GM18873 (cell line): Measurements from ENCODE around the gene RPL13A.

ENCODE experiments used
- ATAC-seq: cut with Tn5 transposase; IDR thresholded peaks from one replicate; pipeline ENCODE4 v1.9.1; 2021; ENCODE audit warnings: mild to moderate bottlenecking, moderate library complexity, moderate number of reproducible peaks; ENCODE audit not compliant: unreplicated experiment, low FRiP score

The RPL13A gene

DNA sequence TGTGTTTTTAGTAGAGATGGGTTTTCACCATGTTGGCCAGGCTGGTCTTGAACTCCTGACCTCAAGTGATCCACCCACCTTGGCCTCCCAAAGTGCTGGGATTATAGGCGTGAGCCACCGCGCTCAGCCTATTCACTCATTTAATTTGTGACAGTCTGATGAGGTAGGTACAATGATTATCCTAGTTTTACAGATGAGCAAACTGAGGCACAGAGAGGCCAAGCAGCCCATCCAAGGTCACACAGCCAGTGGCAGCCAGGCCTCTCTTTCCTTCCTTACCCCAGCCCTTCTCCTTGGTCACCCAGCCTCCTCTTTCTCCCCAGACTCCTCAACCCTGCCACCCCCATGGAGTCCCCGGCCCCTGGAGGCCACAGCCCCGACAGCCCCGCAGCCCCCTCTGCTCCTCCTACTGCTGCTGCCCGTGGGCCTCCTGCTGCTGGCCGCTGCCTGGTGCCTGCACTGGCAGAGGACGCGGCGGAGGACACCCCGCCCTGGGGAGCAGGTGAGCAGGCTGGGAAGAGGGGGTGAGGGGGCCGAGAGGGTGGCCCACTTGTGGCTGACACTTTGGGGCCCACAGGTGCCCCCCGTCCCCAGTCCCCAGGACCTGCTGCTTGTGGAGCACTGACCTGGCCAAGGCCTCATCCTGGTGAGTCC, 7.3 kb upstream of the RPL13A start:
- ATAC-seq, result no peak

- no peak for ATAC-seq
Measured at GRCh38 chr19:49481020-49481683, 6.3 kb upstream of the RPL13A start.

DNA sequence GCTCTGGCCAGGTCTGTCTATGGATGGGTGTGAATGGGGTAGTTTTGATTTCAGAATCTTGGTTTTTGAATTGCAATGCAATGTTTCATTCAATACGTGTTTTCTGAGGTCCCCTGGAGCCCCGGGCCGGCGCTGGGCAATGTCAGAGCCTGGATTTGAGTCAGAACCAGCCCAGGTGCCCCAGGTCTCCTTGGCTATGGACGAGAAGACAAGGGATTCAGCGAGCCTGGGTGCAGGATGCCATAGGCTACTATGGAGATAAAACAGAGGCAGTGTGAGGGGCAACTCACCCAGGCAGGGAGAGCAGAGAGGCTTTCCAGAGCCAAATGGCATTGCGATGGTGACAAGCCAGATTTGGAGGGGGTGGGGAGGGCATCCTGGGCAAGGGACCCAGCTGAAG, 1.2 kb upstream of the RPL13A start:
- no peak for ATAC-seq

GRCh38 chr19:49486710-49487276, 615 bp upstream of the RPL13A start:
- no peak for ATAC-seq

GRCh38 chr19:49488046-49488862, 846 bp downstream of the RPL13A start:
- no peak for ATAC-seq

DNA sequence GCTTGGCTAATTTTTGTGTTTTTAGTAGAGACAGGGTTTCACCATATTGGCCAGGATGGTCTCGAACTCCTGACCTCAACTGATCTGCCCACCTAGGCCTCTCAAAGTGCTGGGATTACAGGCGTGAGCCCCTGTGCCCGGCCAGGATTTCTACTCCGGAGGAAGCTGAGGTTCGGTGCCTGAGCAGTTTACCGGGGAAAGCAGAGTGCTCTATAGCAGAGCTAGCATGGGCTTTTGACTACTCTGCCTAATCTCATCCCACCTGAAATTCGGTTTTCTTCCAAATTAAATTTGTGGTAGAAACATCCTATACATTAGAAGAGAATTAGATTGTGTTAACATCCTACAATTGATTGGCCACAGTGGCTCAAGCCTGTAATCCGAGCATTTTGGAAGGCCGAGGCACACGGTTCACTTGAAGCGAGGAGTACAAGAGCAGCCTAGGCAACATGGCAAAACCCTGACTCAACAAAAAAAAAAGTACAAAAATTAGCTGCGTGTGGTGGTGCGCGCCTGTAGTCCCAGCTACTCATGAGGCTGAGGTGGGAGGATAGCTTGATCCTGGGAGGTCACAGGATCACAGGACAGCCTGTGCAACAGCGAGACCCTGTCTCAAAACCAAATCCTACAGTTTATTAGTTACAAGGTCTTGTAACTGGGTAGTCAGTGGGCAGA, 1.6 kb downstream of the RPL13A start:
- no peak for ATAC-seq

GRCh38 chr19:49489601-49490167, 2.3 kb downstream of the RPL13A start:
- no peak for ATAC-seq

DNA sequence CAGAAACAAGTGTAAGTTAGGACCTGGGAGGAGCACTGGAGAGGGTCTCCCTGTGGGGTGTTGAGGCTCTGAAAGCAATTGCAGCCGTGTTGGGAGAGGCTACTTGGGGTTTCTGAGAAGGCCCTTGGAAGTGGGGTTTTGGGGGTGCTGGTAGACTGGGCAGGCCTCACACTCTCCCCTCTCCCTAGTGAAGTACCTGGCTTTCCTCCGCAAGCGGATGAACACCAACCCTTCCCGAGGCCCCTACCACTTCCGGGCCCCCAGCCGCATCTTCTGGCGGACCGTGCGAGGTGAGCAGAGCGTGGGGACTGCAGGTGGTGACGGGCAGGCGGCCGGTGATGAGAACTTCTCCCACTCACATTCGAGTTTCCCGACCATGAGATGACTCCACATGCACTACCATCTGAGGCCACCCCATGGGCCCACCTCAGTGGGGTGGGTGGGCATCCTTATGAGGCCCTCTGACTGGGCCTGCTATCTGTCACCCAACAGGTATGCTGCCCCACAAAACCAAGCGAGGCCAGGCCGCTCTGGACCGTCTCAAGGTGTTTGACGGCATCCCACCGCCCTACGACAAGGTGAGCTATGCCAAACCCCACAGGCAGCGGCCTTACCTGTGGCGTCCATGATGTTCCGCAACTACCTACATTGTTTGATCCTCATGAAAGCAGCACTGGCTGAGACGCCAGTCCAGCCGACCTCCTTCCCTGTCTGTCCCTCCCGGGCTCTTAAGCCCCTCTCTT, 3.0 kb downstream of the RPL13A start:
- no peak for ATAC-seq

- no peak for ATAC-seq
Measured at GRCh38 chr19:49491030-49491803, 3.8 kb downstream of the RPL13A start.

- no peak for ATAC-seq
Measured at GRCh38 chr19:49491804-49492572, 4.6 kb downstream of the RPL13A start.

- no peak for ATAC-seq
Measured at GRCh38 chr19:49492573-49493405, 5.4 kb downstream of the RPL13A start.

- no peak for ATAC-seq
Measured at GRCh38 chr19:49496574-49497008, 9.2 kb downstream of the RPL13A start.

- no peak for ATAC-seq
Measured at GRCh38 chr19:49497047-49497788, 9.8 kb downstream of the RPL13A start.

GRCh38 chr19:49497789-49498103, 10.3 kb downstream of the RPL13A start:
- no peak for ATAC-seq

DNA sequence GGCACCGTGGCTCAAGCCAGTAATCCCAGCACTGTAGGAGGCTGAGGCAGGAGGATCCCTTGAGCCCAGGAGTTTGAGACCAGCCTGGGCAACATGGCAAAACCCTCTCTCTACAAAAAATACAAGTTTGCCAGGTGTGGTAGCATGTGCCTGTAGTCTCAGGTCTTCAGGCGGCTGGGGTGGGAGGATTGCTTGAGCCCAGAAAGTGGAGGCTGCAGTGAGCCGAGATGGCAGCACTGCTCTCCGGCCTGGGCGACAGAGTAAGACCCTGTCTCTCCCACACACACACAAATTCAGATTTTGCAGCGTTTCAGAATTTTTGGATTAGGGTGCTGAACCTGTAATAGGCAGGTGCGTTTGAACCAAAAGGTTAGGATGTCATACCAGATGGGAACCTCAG, 11.1 kb downstream of the RPL13A start:
- no peak for ATAC-seq

GRCh38 chr19:49499030-49499670, 11.7 kb downstream of the RPL13A start:
- ATAC-seq, result no peak
